ENCODE measurements around the gene CD40. TPM values are rescaled to one million over a fixed set of nuclear protein-coding genes. Genes with fewer than 3 reads are reported as not detected.

Gene CD40
- total RNA-seq, 1 experiment from 2014 or later = 13.6 TPM

- intact Hi-C loops (cut with micrococcal nuclease; ENCODE audit: unreplicated experiment) = no loop called here
- CTCF ChIA-PET = interaction anchor here (0.6 kb wide), 1 partner anchor 225 kb away, joined by 3 read pairs; no protein-coding TSS in a partner anchor
- Histone ChIP-seq H3K4me1 (replicated peaks; ENCODE audit: insufficient read depth) (no peaks in the 10 kb centered on the region), H3K36me3 (ENCODE audit: low read depth) (no peaks in the 10 kb centered on the region), H3K27me3 (ENCODE audit: insufficient read depth, low read depth) (peaks cover 94% of the 10 kb centered on the region), H3K4me3 (no peak overlapping the region), H3K27ac (no peak overlapping the region), H3K79me2 (ENCODE audit: low read depth) (no peaks in the 10 kb centered on the region), H3K9me2 (ENCODE audit: insufficient read depth) (no peaks in the 10 kb centered on the region), H3F3A (ENCODE audit: insufficient read depth, low read depth) (no peaks in the 10 kb centered on the region), H2AFZ (no peak overlapping the region), H3K4me2 (no peak overlapping the region), H4K20me1 (ENCODE audit: insufficient read depth) (no peaks in the 10 kb centered on the region; the same call in 1 of the 2 replicates), H3K9me3 (ENCODE audit: insufficient read depth, low read depth) (no peaks in the 10 kb centered on the region)
- BruUV-seq (replicated peaks) = no TSS peak
- POLR2A ChIA-PET (ENCODE audit: unreplicated experiment) = interaction anchor here (0.6 kb wide), 1 partner anchor 14 kb away, joined by 3 read pairs; no protein-coding TSS in a partner anchor
- DNase-seq = no peak
- TF ChIP-seq EZH2 (IDR thresholded peaks at IDR 0.05; ENCODE audit: low read depth) (no peak), CTCF (conservative IDR thresholded peaks at IDR 0.05) (no peak)
Measured at GRCh38 chr20:46158476-46158987, 40.4 kb downstream of the CD40 start.

GRCh38 chr20:46159101-46159897, 41.2 kb downstream of the CD40 start:
- Histone ChIP-seq H3K79me2 (ENCODE audit: low read depth) (no peaks in the 10 kb centered on the region), H3K9me2 (ENCODE audit: insufficient read depth) (no peaks in the 10 kb centered on the region), H3K36me3 (ENCODE audit: low read depth) (no peaks in the 10 kb centered on the region), H3F3A (ENCODE audit: insufficient read depth, low read depth) (no peaks in the 10 kb centered on the region), H3K27ac (no peak overlapping the region), H3K4me2 (no peak overlapping the region), H3K4me3 (no peak overlapping the region), H4K20me1 (ENCODE audit: insufficient read depth) (no peaks in the 10 kb centered on the region; the same call in 1 of the 2 replicates), H3K9me3 (ENCODE audit: insufficient read depth, low read depth) (no peaks in the 10 kb centered on the region), H3K27me3 (ENCODE audit: insufficient read depth, low read depth) (peaks cover 94% of the 10 kb centered on the region), H2AFZ (no peak overlapping the region), H3K4me1 (replicated peaks; ENCODE audit: insufficient read depth) (no peaks in the 10 kb centered on the region)
- POLR2A ChIA-PET (ENCODE audit: unreplicated experiment) = no interaction called here
- intact Hi-C loops (cut with micrococcal nuclease; ENCODE audit: unreplicated experiment) = no loop called here
- CTCF ChIA-PET = no interaction called here
- BruUV-seq (replicated peaks) = no TSS peak
- TF ChIP-seq EZH2 (IDR thresholded peaks at IDR 0.05; ENCODE audit: low read depth) (no peak), CTCF (conservative IDR thresholded peaks at IDR 0.05) (no peak)
- no peak for DNase-seq

- no peaks in the 10 kb centered on the region; the same call in 1 of the 2 replicates for H4K20me1 ChIP-seq (ENCODE audit: insufficient read depth)
- no peak for TF ChIP-seq CTCF (conservative IDR thresholded peaks at IDR 0.05)
- no peak for TF ChIP-seq EZH2 (IDR thresholded peaks at IDR 0.05; ENCODE audit: low read depth)
- no peak overlapping the region for H2AFZ ChIP-seq
- H3K9me3 ChIP-seq (ENCODE audit: insufficient read depth, low read depth) = no peaks in the 10 kb centered on the region
- BruUV-seq (replicated peaks) = no TSS peak
- H3F3A ChIP-seq (ENCODE audit: insufficient read depth, low read depth) = no peaks in the 10 kb centered on the region
- no peak for DNase-seq
- H3K79me2 ChIP-seq (ENCODE audit: low read depth) = no peaks in the 10 kb centered on the region
- no peak overlapping the region for H3K27ac ChIP-seq
- intact Hi-C loops (cut with micrococcal nuclease; ENCODE audit: unreplicated experiment) = no loop called here
- H3K36me3 ChIP-seq (ENCODE audit: low read depth) = no peaks in the 10 kb centered on the region
- H3K27me3 ChIP-seq (ENCODE audit: insufficient read depth, low read depth) = peaks cover 92% of the 10 kb centered on the region
- no peaks in the 10 kb centered on the region for H3K9me2 ChIP-seq (ENCODE audit: insufficient read depth)
- H3K4me3 ChIP-seq = no peak overlapping the region
- ChIA-PET CTCF (no interaction called here), POLR2A (ENCODE audit: unreplicated experiment) (no interaction called here)
- H3K4me2 ChIP-seq = no peak overlapping the region
- H3K4me1 ChIP-seq (replicated peaks; ENCODE audit: insufficient read depth) = no peaks in the 10 kb centered on the region
Measured at GRCh38 chr20:46160661-46161060, 42.5 kb downstream of the CD40 start.

Measured in PC-9 (cell line).